CD4-positive, alpha-beta T cell treated with Interferon alpha-2 for 1 hour (primary cell): ENCODE results near the gene BACH2.
"Not testable (repeated sequence)": the region's sequence is repeated elsewhere in the genome, so short reads cannot be mapped to it uniquely, and the experiment has no call there.

ENCODE experiments used
- DNase-seq, 2 donors: peaks; one replicate each; pipeline ENCODE4 v3.0.0-alpha.2; 2020 to 2022

Gene BACH2

GRCh38 chr6:90301816-90302215 is 5.2 kb upstream of the BACH2 start:
- no peak for DNase-seq

GRCh38 chr6:90298459-90299053 is 1.9 kb upstream of the BACH2 start:
- no peak for DNase-seq

- no peak for DNase-seq
Observed at GRCh38 chr6:90297867-90298381, 1.3 kb upstream of the BACH2 start.

- no peak for DNase-seq
Observed at GRCh38 chr6:90297115-90297866, 648 bp upstream of the BACH2 start.

GRCh38 chr6:90295854-90296340 is 746 bp downstream of the BACH2 start:
- DNase-seq = peak; percentile 67 to 68

GRCh38 chr6:90294989-90295853 is 1.4 kb downstream of the BACH2 start:
- DNase-seq = peak; percentile 64

GRCh38 chr6:90294614-90294988 is 2.0 kb downstream of the BACH2 start:
- peak; percentile 51 to 64 for DNase-seq

- no peak for DNase-seq
Observed at GRCh38 chr6:90294008-90294511, 2.6 kb downstream of the BACH2 start.

- no peak for DNase-seq
Observed at GRCh38 chr6:90293319-90293953, 3.2 kb downstream of the BACH2 start.

- no peak for DNase-seq
Observed at GRCh38 chr6:90291565-90291964, 5.1 kb downstream of the BACH2 start.

- DNase-seq = no peak
Observed at GRCh38 chr6:90290811-90291420, 5.7 kb downstream of the BACH2 start.

GRCh38 chr6:90289902-90290301 is 6.7 kb downstream of the BACH2 start:
- DNase-seq = no peak

GRCh38 chr6:90288404-90288803 is 8.2 kb downstream of the BACH2 start:
- DNase-seq = no peak

- DNase-seq = peak; percentile 62 to 64
Observed at GRCh38 chr6:90286884-90287488, 9.7 kb downstream of the BACH2 start.

- peak; percentile 56 to 63 for DNase-seq
Observed at GRCh38 chr6:90285611-90286381, 10.8 kb downstream of the BACH2 start.

- DNase-seq = no peak
Observed at GRCh38 chr6:90285042-90285481, 11.6 kb downstream of the BACH2 start.

GRCh38 chr6:90284236-90285041 is 12.2 kb downstream of the BACH2 start:
- DNase-seq = peak in 1 of 2 donors; percentile 63

GRCh38 chr6:90282265-90282664 is 14.4 kb downstream of the BACH2 start:
- not testable (repeated sequence) for DNase-seq

GRCh38 chr6:90278129-90278528 is 18.5 kb downstream of the BACH2 start:
- no peak for DNase-seq
